CD8-positive, alpha-beta T cell (primary cell): Measurements from ENCODE around the gene COQ10A. TPM values are rescaled to one million over a fixed set of nuclear protein-coding genes. Genes with fewer than 3 reads are reported as not detected.

ENCODE experiments used
- total RNA-seq, 46 experiments: library from RNA in 2 of 46; stranded (reverse) in 2 of 46; gene quantifications; one replicate each; pipeline ENCODE4 v1.2.3 and lab custom pipeline; 2021 to 2026

The COQ10A gene
- total RNA-seq, 2 experiments from 2014 or later: 29.5 to 38.8 TPM

Other genes with a start within 250 kb of the COQ10A start
- 1 to 10 TPM; 2.2 to 2.5 TPM for gene IKZF4, start 245.9 kb upstream of the COQ10A start, total RNA-seq
- gene RPS26, start 225.0 kb upstream of the COQ10A start, total RNA-seq: 10 to 100 TPM; 33.8 to 36.7 TPM
- gene ERBB3, start 186.8 kb upstream of the COQ10A start, total RNA-seq: 1 to 10 TPM in 1 of 2 experiments, under 1 TPM in 1; 0.90 to 1.5 TPM
- gene PA2G4, start 162.4 kb upstream of the COQ10A start, total RNA-seq: 10 to 100 TPM; 61.6 to 62.4 TPM
- 1,000 to 10,000 TPM; 5,791 to 5,914 TPM for gene RPL41, start 150.3 kb upstream of the COQ10A start, total RNA-seq
- gene ZC3H10, start 148.7 kb upstream of the COQ10A start, total RNA-seq: 1 to 10 TPM; 9.0 TPM
- 10 to 100 TPM; 82.4 to 83.0 TPM for gene ESYT1, start 138.7 kb upstream of the COQ10A start, total RNA-seq
- 1 to 10 TPM; 4.0 to 5.9 TPM for gene MYL6B, start 114.4 kb upstream of the COQ10A start, total RNA-seq
- 100 to 1,000 TPM; 580 to 582 TPM for gene MYL6, start 108.6 kb upstream of the COQ10A start, total RNA-seq
- 100 to 1,000 TPM; 109 to 113 TPM for gene SMARCC2, start 77.5 kb upstream of the COQ10A start, total RNA-seq
- gene RNF41, start 45.0 kb upstream of the COQ10A start, total RNA-seq: 10 to 100 TPM; 41.0 to 41.6 TPM
- 1 to 10 TPM; 6.8 to 7.4 TPM for gene NABP2, start 42.6 kb upstream of the COQ10A start, total RNA-seq
- not detected for gene SLC39A5, start 36.9 kb upstream of the COQ10A start, total RNA-seq
- gene ANKRD52, start 8.6 kb upstream of the COQ10A start, total RNA-seq: 10 to 100 TPM; 27.7 to 29.9 TPM
- 100 to 1,000 TPM; 154 to 159 TPM for gene CS, start 33.4 kb downstream of the COQ10A start, total RNA-seq
- gene CNPY2, start 49.0 kb downstream of the COQ10A start, total RNA-seq: 10 to 100 TPM; 23.5 to 33.9 TPM
- 100 to 1,000 TPM; 111 to 113 TPM for gene PAN2, start 67.1 kb downstream of the COQ10A start, total RNA-seq
- gene IL23A, start 71.9 kb downstream of the COQ10A start, total RNA-seq: 10 to 100 TPM; 21.3 to 26.7 TPM
- gene STAT2, start 93.2 kb downstream of the COQ10A start, total RNA-seq: 10 to 100 TPM; 71.8 to 81.9 TPM
- not detected for gene APOF, start 95.9 kb downstream of the COQ10A start, total RNA-seq
- 1 to 10 TPM; 1.7 to 2.2 TPM for gene TIMELESS, start 182.5 kb downstream of the COQ10A start, total RNA-seq
- not detected for gene MIP, start 187.7 kb downstream of the COQ10A start, total RNA-seq
- gene SPRYD4, start 201.6 kb downstream of the COQ10A start, total RNA-seq: 1 to 10 TPM; 6.8 to 6.9 TPM
- 1 to 10 TPM; 1.5 to 1.7 TPM for gene GLS2, start 221.2 kb downstream of the COQ10A start, total RNA-seq